HG03558 (cell line): ENCODE data around the gene PYROXD2.

Experiments used
- ATAC-seq: cut with Tn5 transposase; IDR thresholded peaks from one replicate; pipeline ENCODE4 v1.9.1; 2021; ENCODE audit warnings: moderate number of reproducible peaks; ENCODE audit not compliant: unreplicated experiment; ENCODE audit errors: extremely low read depth

Gene PYROXD2

DNA sequence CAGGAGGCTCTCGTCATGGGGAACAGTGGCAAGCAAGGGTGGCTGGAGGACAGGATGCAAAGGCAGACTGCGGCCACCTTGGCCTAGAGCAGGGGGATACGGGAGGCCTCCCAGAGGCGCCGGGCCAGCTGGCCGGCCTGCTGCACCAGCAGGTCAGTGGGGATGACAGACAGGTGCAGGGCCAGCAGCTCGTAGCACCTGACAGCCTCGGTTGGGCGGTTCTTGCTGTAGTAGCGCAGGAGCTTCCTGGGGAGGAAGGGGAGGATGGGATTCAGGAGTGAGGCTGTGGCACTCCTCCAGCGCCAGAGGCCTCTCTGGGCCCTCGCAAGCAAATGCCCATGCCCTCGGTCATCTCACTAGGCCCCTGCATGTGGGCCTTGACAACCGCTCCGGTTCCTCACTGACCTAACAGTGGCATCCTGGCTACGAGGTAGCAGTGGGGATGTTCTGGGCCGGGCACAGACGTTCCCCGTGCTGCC lies 2.5 kb upstream of the PYROXD2 start:
- no peak for ATAC-seq

DNA sequence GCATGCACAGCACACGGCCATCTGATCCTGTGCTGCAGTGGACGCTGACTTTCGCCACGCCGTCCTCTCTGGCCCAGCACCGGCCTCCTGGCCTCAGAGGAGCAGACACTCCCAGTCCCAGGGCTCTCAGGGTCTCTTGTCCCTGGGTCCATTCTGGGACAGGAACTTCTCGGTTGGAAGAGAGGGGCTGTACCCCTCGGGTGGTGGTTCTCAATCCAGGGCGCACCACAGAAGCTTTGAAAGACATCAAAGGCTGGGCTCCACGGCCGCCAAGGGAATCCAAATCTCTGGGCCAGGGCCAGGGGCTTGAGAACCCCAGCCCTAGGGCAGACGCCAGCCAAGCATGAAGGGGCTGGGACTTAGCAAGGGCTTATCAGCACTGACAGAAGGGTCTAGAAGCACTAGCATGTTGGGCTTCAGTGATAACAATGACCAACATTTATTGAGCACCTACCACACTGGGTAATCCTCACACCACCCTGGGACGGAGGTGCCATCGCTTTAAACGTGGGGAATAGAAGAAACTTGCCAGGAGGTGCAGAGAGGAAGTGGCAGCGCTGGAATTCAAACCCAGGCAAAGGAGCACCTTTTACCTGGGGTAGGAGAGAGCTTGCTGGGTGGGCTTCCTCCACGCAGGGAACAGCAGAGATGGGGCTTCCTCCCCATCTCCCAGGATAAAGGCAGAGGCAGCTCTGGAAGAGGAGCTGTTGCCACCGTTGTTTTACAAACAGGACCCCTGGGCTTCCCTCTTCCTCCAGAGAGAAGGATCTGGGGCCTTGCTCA lies 1.8 kb upstream of the PYROXD2 start:
- ATAC-seq: no peak

DNA sequence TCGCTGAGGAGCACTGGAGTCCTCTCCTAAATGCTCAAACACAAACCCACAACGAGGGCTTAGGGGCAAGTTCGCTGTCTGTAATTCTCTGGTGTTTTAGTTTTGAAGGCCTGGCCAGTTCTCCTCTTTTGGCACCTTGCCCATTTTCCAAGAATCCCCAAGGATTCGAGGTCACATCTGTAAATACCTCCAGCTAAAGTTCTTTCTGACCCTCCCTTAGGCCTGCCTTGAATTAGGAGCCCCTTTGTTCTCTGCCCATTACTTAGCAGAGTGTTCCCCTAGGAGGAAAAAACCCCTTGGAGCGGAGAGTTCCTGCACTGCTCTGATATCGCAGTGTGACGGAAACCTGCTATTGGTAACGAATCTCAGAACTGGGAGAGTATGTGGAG lies 743 bp upstream of the PYROXD2 start:
- no peak for ATAC-seq

DNA sequence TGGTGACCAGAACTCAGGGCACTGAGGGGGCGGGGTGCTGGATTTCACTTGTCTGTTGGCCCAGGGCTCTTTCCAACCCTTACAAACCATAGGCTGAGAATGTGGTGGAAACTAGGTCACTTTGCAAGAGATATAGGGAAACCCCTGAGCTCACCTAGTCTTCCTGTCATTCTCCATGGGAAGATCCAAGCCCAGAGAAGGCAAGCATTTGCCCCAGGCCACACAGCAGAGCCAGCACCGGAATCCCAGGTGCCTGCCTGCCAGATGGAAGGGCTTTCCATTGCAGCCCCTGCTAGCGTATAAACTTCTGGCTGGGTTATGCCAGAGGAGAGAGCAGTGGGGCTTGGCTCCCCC lies 427 bp downstream of the PYROXD2 start:
- no peak for ATAC-seq

DNA sequence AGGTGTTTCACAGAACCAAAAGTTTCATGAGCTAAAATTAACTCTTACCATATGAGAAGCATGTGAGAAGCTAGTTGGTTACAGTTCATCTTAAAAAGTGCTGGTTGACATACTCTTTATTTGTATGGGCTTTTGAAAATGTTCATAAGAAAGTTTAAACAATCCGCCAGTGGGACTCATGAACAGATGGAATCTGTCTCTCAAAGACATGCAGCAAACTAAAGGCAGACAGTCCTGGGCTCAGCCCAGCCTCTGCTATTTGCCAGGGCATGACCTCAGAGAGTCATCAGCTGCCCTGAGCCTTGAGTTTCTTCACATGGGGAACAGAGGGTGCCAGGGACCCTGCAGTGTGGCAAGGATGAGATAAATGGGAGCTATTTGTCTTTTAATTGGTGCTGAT lies 3.2 kb downstream of the PYROXD2 start:
- no peak for ATAC-seq

DNA sequence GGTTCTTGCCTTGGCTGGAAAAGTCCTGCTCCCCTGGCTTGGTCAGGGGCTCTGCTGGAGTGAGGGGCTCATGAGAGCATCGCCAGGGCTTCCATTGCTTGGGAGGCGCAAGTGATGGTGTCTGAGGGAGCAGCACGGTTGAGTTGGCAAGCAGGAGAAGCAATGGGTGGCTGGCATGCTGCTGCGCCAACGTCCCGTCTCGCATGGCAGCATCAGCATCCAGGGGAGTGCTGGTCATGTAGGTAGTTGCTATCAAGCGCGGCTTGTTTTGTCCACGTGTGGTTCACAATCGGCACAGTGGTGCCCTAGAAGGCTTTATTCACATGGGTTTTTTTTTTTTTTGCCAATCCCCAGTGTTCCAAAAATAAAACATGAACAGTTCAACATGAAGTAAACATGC lies 3.8 kb downstream of the PYROXD2 start:
- ATAC-seq: no peak

DNA sequence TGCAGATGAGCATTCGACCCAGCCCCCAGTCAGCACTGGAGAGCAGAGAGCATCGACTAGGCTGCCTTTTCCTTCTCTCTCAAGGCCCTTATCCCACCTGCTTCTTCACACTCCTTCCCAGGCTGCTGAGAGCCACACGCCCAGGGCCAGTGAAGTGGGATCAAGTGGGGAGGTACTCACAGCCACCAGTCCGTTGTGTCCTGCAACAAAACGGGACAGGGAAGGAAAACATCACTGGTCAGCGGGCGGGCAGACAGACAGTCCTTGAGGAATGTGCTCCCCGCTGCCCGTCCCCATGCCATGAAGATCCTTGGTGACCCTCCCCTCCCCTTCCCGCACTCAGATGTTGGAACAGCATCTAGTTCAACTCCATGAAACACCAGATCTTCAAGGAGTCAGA lies 4.2 kb downstream of the PYROXD2 start:
- ATAC-seq: no peak

DNA sequence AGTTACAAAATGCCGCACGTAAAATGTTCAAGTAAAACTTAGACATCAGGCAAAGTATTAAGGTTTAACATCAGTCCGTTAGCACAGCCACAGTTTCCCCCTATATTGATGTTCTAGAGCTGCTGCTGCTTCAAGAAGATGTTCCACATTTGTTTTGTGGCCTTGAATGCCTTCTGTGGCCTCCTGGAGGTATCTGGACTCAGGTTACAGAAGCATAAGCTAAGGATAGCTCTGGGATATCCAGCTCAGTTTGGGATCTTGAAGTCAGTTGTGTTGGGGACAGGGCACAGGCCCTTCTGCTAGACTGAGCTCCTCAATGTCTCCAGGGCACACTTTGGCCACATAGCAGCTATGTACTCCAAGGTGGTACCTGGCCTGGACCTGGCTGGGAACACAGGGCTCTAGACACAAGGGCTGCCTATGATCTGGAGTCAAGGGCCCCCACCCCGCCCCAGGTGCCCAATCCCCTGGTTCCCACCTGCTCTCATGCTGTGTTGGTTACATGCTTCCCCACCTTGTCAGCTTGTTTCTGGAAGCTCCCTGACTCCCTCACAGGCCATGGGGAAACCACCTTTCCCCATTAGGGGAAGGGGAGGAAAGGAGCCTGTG lies 4.7 kb downstream of the PYROXD2 start:
- ATAC-seq: no peak

DNA sequence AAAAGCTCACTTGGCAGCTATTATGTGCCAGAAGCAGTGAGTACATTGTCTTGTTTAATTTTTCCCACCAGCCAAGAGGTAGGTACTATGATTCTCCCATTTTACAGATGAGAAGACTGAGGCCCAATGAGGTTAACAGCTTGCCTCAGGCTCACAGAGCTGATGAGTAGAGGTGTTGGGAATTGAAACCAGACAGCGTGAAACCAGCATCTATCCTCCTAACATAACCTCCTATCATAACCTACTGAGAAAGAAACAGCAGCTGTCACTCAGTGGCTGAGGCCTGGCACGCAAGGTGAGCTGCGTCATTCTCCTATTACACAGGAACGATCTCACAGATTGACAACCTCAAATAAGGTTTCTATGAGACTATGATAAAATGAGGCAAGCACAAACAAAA lies 6.2 kb downstream of the PYROXD2 start:
- ATAC-seq: no peak

DNA sequence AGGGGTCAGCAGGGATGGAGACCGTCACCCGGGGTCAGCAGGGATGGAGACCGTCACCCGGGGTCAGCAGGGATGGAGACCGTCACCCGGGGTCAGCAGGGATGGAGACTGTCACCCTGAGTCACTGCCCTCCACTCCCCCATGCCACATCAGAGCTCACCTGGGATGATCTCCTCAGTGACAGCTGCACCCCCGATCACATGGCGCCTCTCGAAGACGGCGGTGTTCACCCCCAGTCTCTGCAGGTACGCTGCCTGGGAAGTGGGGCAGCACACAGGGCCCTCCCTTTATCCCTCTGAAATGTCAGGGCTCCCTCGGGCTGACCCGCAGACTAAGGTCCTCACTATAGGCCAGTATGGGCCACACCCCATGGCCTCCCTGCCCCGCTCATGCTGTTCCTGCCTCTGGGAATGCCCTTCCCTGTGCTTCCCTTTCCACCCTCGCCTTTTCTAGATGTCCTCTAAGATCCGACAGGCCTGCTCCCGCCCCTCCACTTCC lies 7.2 kb downstream of the PYROXD2 start:
- ATAC-seq: no peak

DNA sequence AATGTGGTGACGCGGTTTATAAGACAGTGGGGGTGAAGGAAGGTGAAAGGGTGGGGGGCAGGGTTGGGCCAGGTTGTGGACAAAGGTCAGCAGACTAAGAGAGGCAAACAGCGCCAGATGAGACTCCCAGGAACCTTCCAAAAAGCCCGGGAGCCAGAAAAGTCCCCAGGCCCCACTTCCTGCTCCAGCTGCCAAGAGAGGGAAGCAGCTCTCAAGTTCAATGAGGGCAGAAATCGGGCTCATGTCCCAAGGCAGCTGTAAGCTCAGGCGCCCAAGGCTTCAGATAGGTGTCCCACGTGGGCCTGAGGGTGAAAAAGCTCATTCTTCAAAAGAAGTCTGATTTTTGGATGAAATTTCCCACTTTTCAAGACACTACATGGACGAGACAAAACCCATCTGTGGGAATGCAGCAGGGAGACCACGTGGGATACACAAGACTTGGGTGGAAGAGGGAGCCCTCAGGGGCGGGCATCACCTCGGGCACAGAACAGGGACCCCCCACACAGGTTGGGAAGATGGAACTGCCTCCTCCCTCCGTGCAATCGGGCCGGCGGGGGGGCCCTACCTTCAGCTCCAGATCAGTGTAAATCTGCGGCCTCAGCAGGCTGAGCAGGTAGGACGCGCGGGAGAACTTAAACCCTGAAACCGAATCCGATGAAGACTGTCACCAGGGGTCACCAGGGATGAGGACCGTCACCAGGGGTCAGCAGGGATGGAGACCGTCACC lies 7.8 kb downstream of the PYROXD2 start:
- ATAC-seq: no peak

DNA sequence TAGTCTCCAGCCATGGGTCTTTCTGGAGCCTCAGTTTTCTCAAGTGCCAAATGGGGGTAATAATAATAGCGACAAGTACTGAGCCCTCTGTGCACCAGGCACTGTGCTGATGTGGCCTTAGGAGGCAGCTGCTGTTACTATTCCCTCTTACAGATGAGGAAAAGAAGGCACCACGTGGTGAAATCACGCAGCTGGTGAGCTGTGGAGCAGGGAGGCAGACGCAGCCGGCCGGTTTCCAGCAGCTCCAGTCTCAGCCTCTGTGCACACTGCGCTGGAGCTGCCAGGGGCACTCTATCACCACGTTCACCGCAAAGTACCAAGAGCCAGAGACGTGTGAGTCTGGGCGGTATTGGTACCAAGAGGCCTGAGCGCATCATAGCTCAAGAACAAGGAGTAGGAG lies 9.6 kb downstream of the PYROXD2 start:
- no peak for ATAC-seq

DNA sequence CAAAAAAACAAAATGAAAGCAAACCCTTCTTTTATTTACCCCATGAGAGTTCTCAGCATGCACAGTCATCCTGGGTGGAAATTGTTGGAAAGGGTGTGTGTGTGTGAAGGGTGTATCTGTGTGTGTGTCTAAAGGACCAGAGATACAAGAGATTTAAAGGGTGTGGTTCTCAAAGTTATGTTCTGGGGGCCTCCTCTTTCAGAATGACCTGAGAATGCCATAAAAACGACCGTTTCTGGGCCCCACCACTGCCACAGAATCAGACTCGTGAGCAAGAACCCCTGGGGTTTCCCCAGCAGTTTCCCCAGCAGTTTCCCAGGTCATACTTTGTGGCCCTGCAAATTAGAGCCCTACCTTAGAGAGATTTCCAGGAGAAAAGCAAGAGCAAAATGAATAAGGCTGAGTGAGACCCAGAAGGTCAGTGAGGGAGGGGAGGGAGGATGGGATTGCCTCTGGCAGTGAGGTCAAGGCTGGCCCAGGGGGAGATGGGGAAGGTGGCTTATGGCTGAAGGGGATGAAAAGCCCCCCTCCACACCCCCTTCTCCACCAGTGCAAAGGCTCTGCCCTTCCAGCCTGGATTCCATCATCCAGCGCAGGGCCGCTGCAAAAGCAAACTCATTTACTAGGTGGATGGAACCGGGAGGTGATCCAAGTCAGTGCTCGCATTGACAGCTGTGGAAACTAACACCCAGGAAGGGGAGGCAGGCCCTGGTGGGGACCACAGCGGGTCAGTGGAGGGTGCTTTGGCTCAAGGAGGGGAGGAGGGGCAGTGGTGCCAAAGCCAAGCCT lies 10.2 kb downstream of the PYROXD2 start:
- peak; percentile 41 for ATAC-seq

DNA sequence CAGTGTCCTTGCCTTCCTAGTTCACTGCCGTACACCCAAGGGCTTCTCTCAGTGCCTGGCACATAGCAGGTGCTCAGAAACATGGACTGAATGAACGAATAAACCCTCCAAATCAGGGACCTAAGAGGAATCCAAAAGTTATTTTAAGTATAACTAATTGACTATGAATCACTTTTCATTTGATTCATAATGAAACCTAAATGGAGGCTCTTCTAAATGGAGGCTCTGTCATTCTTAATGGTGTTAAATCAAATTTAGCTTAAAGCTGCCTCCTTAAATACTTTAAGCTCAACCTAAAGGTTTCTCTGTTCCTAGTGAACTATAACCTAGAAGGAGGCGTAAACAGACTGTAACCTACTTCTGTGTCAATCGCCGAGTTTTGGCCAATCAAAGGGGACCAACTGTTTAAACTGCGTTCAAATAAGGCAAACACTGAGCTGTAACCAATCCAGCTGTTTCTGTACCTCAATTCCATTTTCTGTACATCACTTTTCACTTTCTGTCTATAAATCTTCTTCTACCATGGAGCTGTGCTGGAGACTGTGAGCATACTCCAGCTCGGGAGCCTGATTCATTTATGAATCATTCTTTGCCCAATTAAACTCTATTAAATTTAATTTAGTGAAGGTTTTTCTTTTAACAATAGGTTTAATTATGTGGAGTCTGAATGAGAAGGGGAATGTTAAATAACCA lies 11.0 kb downstream of the PYROXD2 start:
- no peak for ATAC-seq

DNA sequence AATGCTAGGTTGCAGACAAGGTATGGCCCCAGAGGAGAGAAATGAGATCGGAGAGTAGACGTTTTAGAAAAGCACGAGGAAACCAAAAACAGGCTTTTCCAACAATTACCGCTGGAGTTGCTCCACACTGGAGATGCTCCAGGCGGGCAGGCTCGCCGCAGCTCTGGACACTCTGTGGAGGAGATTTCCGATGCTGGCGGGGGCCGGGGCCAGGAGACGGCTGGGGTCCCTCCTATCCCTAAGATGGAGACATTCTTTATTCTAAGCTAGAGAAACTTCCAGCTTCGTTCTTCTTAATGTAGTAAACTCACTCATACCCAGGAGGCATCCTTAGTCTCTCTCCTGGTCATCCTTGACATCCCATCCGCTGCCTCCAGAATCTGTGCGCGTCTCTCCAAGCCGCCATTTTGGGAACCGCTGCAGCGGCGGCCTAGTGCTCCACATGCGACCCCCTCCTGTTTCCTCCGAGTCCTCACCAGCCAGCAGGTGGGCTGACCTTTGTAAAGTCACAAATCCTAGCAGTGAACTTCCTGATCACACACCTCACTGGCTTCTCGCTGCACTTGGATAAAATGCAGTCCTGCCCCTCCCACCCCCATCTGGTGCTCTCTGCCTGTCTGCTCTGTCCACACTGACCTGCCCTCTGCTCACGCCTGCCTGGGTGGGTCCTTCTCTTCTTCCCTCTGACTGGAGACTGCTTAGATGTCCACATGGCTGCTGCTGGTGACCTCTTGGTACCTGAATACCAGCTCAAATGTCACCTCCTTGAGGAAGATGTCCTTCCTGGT lies 11.9 kb downstream of the PYROXD2 start:
- ATAC-seq: no peak

DNA sequence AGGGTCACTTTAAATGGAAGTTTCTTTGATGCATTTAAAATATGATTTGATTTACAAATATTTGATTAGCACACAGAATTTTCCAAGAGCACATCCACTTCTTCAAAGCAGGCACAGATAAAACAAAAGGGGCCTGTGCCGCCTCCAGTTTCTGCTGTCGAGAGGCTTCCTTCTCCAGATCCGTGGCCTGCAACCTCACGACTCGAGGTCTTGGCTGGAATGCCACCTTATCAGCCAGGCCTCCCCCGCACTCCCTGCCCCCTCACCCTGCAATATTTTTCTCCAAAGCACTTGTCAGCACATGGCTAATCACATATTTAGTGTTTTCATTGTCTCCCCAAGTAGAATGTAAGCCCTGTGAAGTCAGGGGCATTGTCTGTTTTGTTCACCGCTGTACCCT lies 12.5 kb downstream of the PYROXD2 start:
- no peak for ATAC-seq

DNA sequence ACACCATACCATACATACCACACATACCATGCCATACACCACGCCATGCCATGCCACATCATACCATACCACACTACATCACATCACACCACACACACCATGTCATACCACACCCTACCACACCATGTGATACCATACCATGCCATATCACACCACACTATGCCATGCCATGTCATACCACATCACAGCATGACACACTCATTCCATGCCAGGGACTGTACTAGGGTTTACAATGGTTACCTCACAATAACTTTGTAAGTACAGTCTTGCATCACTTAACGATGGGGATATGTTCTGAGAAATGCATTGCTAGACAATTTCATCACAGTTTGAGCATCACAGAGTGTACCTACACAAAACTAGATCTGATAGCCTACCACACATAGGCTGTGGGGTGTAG lies 14.5 kb downstream of the PYROXD2 start:
- ATAC-seq: no peak

DNA sequence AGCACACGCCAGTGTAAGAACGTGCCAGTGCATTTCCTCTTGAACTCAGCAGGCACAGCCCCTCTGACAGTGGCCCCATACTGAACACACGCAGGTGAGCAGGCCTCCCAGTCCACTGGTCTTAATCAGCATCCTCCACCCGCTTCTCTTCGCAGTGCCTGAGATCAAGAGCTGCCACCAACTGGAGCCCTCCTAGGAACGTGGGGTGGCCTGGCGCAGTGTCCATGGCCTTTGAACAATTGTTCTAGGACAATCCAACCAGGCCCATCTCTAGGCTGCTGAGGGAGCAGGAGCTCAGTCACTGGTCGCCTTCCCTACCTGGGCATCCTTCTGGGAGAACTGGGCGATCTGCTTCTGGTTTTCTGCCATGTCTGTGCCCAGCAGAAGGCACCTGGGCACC lies 15.2 kb downstream of the PYROXD2 start:
- no peak for ATAC-seq

DNA sequence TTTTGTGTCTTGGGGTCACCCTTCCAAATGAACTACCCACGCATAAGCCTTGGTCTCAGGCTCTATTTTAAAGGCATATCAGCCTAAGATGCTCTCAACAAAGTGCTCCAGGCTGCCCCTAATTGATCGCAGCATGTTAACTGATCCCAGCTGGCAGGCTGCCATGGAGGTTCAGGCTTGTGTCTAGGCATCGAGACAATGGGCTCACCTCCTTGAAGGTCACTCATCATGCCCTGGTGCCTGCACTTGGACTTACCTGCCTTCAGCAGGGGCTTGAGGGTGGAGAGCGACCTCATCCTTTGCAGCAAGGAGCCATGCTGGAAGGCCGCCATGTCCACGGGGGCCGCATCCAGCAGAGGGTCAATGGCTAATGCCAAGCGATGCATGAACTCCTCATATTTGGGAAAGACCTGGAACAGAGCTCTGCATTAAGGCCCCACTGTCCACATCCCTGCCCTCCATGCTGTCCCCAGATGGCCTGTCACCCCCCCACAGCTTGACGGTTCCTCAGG lies 17.8 kb downstream of the PYROXD2 start:
- ATAC-seq: no peak
